ENCODE measurements around the gene FAM20A.
"Not testable (repeated sequence)": the region's sequence is repeated elsewhere in the genome, so short reads cannot be mapped to it uniquely, and the experiment has no call there.

DNA sequence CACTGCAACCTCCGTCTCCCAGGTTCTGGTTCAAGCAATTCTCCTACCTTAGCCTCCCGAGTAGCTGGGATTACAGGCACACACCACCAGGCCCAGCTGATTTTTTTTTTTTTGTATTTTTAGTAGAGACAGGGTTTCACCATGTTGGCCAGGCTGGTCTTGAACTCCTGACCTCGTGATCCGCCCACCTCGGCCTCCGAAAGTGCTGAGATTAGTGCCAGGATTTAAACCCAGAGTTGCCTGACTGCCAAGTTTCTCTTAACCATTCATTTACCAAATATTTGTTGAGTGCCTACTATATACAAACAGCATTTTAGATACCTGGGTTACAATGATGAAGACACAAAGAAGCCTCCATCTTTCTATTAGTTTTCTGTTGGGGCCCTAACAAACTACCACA is 18.3 kb downstream of the FAM20A start:
- TF ChIP-seq CTCF, POLR2A, EP300 (IDR thresholded peaks at IDR 0.05): not testable (repeated sequence)

All from sigmoid colon (tissue), 4 donors.